Omental fat pad (tissue), 4 donors: Measurements from ENCODE around the gene PRICKLE2. TPM values are rescaled to one million over a fixed set of nuclear protein-coding genes. Genes with fewer than 3 reads are reported as not detected.

Experiments used
- ATAC-seq: fragments of 150-250 bp; one replicate; pipeline ENCODE4 v1.9.1; 2016; ENCODE audit warnings: mild to moderate bottlenecking, moderate library complexity; ENCODE audit not compliant: low FRiP score
- DNase-seq: peaks from one replicate; pipeline ENCODE4 v3.0.0-alpha.2; 2019; ENCODE audit warnings: low spot score
- CTCF ChIP-seq, 3 donors: fragments of 450-650 bp; IDR thresholded peaks; one replicate each; pipeline ENCODE4 v1.5.1; 2016 to 2017; ENCODE audit warnings: antibody characterized with exemption in 3 of 3, mild to moderate bottlenecking in 3 of 3, moderate library complexity in 2 of 3
- total RNA-seq, 4 donors: library from RNA; depleted of rRNA; stranded (reverse); fragments of >200 nt; gene quantifications; one replicate each; pipeline ENCODE4 v1.1.0, GENCODE V29; 2016

Gene PRICKLE2
- total RNA-seq, 4 donors from 2014 or later = 56.1 to 88.4 (median 81.3) TPM

- DNase-seq = no peak
- TF ChIP-seq CTCF (IDR thresholded peaks at IDR 0.05) = no peak
- ATAC-seq = no peak
These were observed 43.7 kb upstream of the PRICKLE2 start for GRCh38 chr3:64268926-64269325.

- DNase-seq (no peak), ATAC-seq (peak; percentile 60)
- no peak for TF ChIP-seq CTCF (IDR thresholded peaks at IDR 0.05)
These were observed 42.7 kb upstream of the PRICKLE2 start for GRCh38 chr3:64267721-64268604.

- DNase-seq (no peak), ATAC-seq (no peak)
These were observed 41.7 kb upstream of the PRICKLE2 start for GRCh38 chr3:64266983-64267382.

GRCh38 chr3:64266065-64266931 lies 41.0 kb upstream of the PRICKLE2 start:
- DNase-seq = peak; percentile 34
- no peak for TF ChIP-seq CTCF (IDR thresholded peaks at IDR 0.05)
- peak; percentile 83 for ATAC-seq

More at GRCh38 chr3:64266983-64267382, 41.7 kb upstream of the PRICKLE2 start:
- TF ChIP-seq CTCF (IDR thresholded peaks at IDR 0.05) = no peak

GRCh38 chr3:64265646-64266045 lies 40.4 kb upstream of the PRICKLE2 start:
- DNase-seq = no peak
- no peak for TF ChIP-seq CTCF (IDR thresholded peaks at IDR 0.05)
- no peak for ATAC-seq

GRCh38 chr3:64264501-64265109 lies 39.3 kb upstream of the PRICKLE2 start:
- ATAC-seq (no peak), DNase-seq (no peak)
- no peak for TF ChIP-seq CTCF (IDR thresholded peaks at IDR 0.05)
